ENCODE data around the gene NRCAM. TPM values are rescaled to one million over a fixed set of nuclear protein-coding genes. Genes with fewer than 3 reads are reported as not detected.

NRCAM gene
- total and polyA plus RNA-seq, 2 of the 8 experiments (the other 6 are each of a cell fraction or from before 2014, with no cell fraction given): 2.7 to 3.8 TPM

DNA sequence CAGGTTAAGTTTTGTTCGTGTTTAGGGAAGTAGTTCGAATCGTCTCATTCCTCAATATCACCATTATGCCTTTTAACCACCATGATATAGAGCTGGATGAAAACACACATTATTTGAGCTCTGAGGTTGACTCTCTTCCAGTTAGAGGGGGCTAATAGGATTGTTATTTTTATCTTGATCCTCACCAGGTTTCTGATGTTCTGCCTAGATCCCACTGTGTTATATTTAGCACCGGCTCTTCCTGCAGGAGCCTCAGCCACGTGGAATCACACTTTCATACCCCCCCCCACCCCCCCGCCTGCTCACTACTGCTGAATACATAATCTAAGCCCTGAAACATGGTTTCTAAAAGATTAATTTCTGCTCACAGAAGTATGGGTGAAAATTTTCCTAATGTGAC lies 88.3 kb downstream of the NRCAM start:
- no peaks in the 10 kb centered on the region for H4K20me1 ChIP-seq (replicated peaks in 1 of 2; ENCODE audit: control insufficient read depth in 1 of 2, insufficient read depth in 2 of 2, low read length in 2 of 2)
- CTCF ChIA-PET (ENCODE audit: partially characterized antibody): no interaction called here
- 91% methylated on average over 4 of the region's 6 CpGs; no CpG with 5 or more reads in 1 of the 2 experiments for WGBS, 2 experiments (ENCODE audit: extremely low coverage in 1 of 2, insufficient coverage in 1 of 2, insufficient read length in 1 of 2, insufficient replicate concordance in 2 of 2, low coverage in 1 of 2, low lambda C conversion rate in 2 of 2, missing lambda C conversion rate in 1 of 2)
- H2BK5ac ChIP-seq (ENCODE audit: low read depth, low read length): no peak overlapping the region
- H3K27ac ChIP-seq (ENCODE audit: low read depth, low read length): no peak overlapping the region
- no peak overlapping the region for H3K9ac ChIP-seq (replicated peaks in 1 of 4; ENCODE audit: extremely low read depth in 1 of 4, low read depth in 3 of 4, low read length in 3 of 4)
- H3K14ac ChIP-seq (ENCODE audit: insufficient read length): no peak overlapping the region
- POLR2A ChIA-PET (ENCODE audit: partially characterized antibody): no interaction called here
- H3K4me2 ChIP-seq (ENCODE audit: insufficient read depth in 1 of 2, low read depth in 2 of 2, low read length in 2 of 2): no peak overlapping the region
- H3K18ac ChIP-seq (ENCODE audit: extremely low read depth, low read length): no peak overlapping the region
- no peak overlapping the region for H2BK12ac ChIP-seq (ENCODE audit: low read depth, low read length)
- DNase-seq (ENCODE audit: low read depth in 1 of 2, low spot score in 2 of 2): no peak
- H3K4ac ChIP-seq (replicated peaks; ENCODE audit: insufficient read length, low read depth, low read length): no peak overlapping the region
- H3K23ac ChIP-seq (ENCODE audit: insufficient read length): no peak overlapping the region
- H4K8ac ChIP-seq (ENCODE audit: extremely low read depth, insufficient read depth, low read length): no peak overlapping the region
- H3K79me1 ChIP-seq (ENCODE audit: low read depth, low read length): no peaks in the 10 kb centered on the region
- no peak overlapping the region for H4K91ac ChIP-seq (replicated peaks; ENCODE audit: insufficient read length, low read length)
- no peak overlapping the region for H2BK120ac ChIP-seq (replicated peaks; ENCODE audit: low read depth, low read length)
- no peak overlapping the region for H2AK5ac ChIP-seq (ENCODE audit: low read depth, low read length)
- no peaks in the 10 kb centered on the region for H3K23me2 ChIP-seq (ENCODE audit: low read depth, low read length)
- no peak overlapping the region for H3K56ac ChIP-seq (replicated peaks; ENCODE audit: insufficient read length, low read depth, low read length)
- no peak overlapping the region for H2AFZ ChIP-seq (ENCODE audit: low read length)
- no peaks in the 10 kb centered on the region for H3K4me1 ChIP-seq (replicated peaks in 1 of 4; ENCODE audit: control insufficient read depth in 3 of 4, insufficient read depth in 4 of 4, low read length in 3 of 4)
- no peaks in the 10 kb centered on the region for H3K9me3 ChIP-seq (ENCODE audit: insufficient read depth in 2 of 2, low read depth in 1 of 2, low read length in 1 of 2)
- H2BK20ac ChIP-seq (ENCODE audit: low read length): no peak overlapping the region
- no peak for FAIRE-seq
- no peaks in the 10 kb centered on the region for H3K79me2 ChIP-seq (ENCODE audit: control insufficient read depth in 1 of 2, insufficient read depth in 2 of 2, low read length in 2 of 2)
- H3K27me3 ChIP-seq (replicated peaks in 1 of 4; ENCODE audit: control insufficient read depth in 3 of 4, extremely low read depth in 1 of 4, insufficient read depth in 3 of 4, low read length in 3 of 4): no peaks in the 10 kb centered on the region
- no peaks in the 10 kb centered on the region for H3K36me3 ChIP-seq (ENCODE audit: control insufficient read depth in 2 of 4, insufficient read depth in 4 of 4, low read length in 3 of 4)
- no peak overlapping the region for H4K5ac ChIP-seq (ENCODE audit: insufficient read length, low read depth, low read length)
- no peak overlapping the region for H3K4me3 ChIP-seq (ENCODE audit: extremely low read depth in 1 of 4, insufficient read depth in 2 of 4, low read depth in 3 of 4, low read length in 4 of 4)
- H2BK15ac ChIP-seq (ENCODE audit: low read length): no peak overlapping the region
- TF ChIP-seq TBP (IDR thresholded peaks at IDR 0.05; ENCODE audit: low read depth, low read length): no peak
- no peak for TF ChIP-seq HDAC6 (IDR thresholded peaks at IDR 0.05; ENCODE audit: low read depth, low read length)
- TF ChIP-seq SAP30 (IDR thresholded peaks at IDR 0.05; ENCODE audit: insufficient read depth, insufficient replicate concordance, low read length): no peak
- no peak for TF ChIP-seq RAD21 (IDR thresholded peaks at IDR 0.05 in 1 of 2, conservative IDR thresholded peaks at IDR 0.05 in 1 of 2; ENCODE audit: low read depth in 2 of 2, low read length in 2 of 2)
- no peak for TF ChIP-seq FOSL1 (IDR thresholded peaks at IDR 0.05; ENCODE audit: insufficient read depth, low read depth, low read length)
- no peak for TF ChIP-seq RXRA (IDR thresholded peaks at IDR 0.05; ENCODE audit: insufficient read depth, low read depth, low read length)
- TF ChIP-seq RBBP5 (IDR thresholded peaks at IDR 0.05; ENCODE audit: borderline replicate concordance, low read depth, low read length): no peak
- TF ChIP-seq, protein P1, sequence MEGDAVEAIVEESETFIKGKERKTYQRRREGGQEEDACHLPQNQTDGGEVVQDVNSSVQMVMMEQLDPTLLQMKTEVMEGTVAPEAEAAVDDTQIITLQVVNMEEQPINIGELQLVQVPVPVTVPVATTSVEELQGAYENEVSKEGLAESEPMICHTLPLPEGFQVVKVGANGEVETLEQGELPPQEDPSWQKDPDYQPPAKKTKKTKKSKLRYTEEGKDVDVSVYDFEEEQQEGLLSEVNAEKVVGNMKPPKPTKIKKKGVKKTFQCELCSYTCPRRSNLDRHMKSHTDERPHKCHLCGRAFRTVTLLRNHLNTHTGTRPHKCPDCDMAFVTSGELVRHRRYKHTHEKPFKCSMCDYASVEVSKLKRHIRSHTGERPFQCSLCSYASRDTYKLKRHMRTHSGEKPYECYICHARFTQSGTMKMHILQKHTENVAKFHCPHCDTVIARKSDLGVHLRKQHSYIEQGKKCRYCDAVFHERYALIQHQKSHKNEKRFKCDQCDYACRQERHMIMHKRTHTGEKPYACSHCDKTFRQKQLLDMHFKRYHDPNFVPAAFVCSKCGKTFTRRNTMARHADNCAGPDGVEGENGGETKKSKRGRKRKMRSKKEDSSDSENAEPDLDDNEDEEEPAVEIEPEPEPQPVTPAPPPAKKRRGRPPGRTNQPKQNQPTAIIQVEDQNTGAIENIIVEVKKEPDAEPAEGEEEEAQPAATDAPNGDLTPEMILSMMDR (IDR thresholded peaks at IDR 0.05; ENCODE audit: control extremely low read depth in 1 of 3, insufficient read depth in 1 of 3, low read depth in 1 of 3, low read length in 3 of 3): no peak
- no peak for TF ChIP-seq POLR2A (IDR thresholded peaks at IDR 0.05; ENCODE audit: control extremely low read depth in 1 of 2, low read depth in 2 of 2, low read length in 2 of 2)
- TF ChIP-seq, protein P2, sequence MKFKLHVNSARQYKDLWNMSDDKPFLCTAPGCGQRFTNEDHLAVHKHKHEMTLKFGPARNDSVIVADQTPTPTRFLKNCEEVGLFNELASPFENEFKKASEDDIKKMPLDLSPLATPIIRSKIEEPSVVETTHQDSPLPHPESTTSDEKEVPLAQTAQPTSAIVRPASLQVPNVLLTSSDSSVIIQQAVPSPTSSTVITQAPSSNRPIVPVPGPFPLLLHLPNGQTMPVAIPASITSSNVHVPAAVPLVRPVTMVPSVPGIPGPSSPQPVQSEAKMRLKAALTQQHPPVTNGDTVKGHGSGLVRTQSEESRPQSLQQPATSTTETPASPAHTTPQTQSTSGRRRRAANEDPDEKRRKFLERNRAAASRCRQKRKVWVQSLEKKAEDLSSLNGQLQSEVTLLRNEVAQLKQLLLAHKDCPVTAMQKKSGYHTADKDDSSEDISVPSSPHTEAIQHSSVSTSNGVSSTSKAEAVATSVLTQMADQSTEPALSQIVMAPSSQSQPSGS (IDR thresholded peaks at IDR 0.05; ENCODE audit: low read length): no peak

Data from H1 (cell line).